CD4-positive, alpha-beta T cell treated with Interleukin-10 for 1 hour (primary cell): ENCODE data around the gene MRI1.
"Not testable (repeated sequence)": the region's sequence is repeated elsewhere in the genome, so short reads cannot be mapped to it uniquely, and the experiment has no call there.

Experiments used
- DNase-seq: peaks from one replicate; pipeline ENCODE4 v3.0.0-alpha.2; 2020

MRI1 gene

DNA sequence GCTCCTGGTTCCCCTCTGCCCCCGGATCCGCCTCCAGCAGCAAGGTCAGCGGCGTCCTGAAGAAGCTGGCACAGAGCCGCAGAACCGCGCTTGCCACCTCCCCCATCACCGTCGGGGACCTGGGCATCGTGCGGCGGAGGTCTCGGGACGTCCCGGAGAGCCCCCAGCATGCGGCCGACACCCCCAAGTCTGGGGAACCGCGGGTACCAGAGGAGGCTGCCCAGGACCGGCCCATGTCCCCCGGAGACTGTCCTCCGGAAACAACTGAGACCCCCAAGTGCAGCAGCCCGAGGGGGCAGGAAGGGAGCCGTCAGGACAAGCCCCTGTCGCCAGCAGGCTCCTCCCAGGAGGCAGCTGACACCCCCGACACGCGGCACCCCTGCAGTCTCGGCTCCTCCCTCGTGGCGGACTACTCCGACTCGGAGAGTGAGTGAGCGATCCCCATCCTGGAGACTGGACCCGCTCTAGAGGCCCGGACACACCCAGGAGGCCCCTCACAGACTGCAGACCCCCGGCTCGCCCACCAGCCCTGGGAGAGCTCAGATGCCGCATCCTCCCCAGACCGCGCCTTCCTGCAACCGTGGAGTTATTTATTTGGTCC, 1.6 kb upstream of the MRI1 start:
- DNase-seq, result no peak

DNA sequence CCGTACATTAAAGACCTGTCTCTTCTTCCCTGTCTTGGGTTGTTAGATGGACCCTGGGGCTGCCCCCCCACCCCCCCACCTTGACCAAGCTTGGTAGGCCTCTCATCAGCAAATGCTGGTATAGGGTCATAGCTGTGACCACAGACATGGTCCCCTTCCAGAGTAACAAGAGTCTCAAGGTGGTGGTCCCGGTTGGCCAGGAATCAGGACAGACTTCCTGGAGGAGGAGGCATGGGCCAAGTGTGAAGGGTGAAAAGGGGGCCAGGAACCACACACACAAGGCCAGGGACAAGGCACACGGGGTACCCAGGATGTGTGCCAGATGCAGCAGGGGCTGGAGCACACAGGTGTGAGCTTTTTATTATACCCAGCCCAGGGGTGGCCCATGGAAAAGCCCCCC, 1.1 kb upstream of the MRI1 start:
- no peak for DNase-seq

DNA sequence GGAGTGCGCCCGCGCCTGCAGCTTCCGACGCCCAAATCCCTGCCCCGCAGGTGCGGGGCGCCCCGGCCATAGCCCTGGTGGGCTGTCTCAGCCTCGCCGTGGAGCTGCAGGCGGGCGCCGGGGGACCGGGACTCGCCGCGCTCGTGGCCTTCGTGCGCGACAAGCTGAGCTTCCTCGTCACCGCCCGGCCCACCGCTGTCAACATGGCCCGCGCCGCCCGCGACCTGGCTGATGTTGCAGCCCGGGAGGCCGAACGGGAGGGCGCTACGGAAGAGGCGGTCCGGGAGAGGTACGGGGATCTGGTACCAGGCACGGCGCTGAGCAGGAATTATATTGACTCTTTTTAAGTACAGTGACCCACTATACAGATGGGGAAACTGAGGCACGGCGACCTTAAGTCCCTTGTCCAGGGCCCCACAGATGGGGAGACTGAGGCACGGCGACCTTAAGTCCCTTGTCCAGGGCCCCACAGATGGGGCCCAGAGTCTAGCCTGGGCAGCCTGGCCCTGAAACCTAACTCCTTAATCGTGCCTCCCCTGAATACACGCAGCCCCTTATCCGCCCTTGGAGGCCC, 586 bp downstream of the MRI1 start:
- DNase-seq, result peak; percentile 28

DNA sequence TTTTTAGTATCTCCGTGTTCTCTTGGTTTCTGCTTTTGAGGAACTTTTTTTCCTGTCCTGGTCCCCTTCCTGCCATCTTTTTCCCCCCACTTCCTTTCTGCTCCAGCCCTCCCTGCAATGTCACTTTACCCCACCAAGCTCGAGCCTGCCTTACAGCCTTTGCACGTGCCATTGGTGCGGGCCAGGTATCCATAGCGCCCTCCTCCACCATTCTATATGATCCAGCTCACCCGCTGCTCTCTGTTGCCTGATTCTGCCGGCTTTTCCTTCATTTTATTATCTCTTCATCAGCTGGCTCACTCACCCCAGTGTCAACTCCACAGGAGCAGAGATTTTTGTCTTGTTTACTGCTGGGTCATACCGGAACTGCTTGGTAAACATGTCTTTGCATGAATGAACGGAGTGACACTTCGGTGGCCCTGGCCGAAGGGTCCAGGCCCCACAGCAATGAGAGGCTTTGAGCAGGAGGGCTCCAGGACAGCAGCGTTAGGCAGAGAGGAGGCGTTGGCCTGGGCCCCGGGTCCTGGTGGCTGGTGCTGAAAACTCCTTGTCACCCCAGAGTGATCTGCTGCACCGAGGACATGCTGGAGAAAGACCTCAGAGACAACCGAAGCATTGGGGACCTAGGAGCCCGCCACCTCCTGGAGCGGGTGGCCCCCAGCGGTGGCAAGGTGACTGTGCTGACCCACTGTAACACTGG, 1.2 kb downstream of the MRI1 start:
- DNase-seq, result no peak

DNA sequence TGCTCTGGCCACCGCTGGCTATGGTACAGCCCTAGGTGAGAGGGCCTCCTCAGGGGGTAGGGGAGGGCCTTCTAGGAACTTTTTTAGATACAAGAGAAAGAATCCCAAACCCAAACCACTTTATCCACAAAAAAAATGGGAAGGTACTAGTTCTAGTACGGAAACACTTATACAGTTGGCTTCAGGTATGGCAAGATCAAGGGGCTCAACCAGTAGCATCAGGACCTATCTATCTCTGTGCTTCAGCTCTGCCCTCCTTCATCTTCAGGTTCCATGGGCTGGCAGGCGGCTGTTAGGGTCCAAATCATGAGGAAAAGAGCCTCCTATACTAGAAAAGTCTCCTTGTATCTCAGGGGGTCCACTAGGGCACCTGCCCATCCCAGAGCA, 1.8 kb downstream of the MRI1 start:
- no peak for DNase-seq

DNA sequence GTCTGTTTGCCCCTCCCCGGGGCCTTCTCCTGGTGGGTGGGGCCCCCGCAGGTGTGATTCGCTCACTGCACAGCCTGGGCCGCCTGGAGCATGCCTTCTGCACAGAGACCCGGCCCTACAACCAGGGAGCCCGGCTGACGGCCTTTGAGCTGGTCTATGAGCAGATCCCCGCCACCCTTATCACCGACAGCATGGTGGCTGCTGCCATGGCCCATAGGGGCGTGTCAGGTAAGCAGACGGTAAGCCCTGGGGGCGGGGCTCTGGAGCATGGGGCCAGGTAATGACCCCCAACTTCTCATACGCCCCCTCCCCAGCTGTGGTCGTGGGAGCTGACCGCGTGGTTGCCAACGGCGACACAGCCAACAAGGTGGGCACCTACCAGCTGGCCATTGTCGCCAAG, 4.2 kb downstream of the MRI1 start:
- no peak for DNase-seq

DNA sequence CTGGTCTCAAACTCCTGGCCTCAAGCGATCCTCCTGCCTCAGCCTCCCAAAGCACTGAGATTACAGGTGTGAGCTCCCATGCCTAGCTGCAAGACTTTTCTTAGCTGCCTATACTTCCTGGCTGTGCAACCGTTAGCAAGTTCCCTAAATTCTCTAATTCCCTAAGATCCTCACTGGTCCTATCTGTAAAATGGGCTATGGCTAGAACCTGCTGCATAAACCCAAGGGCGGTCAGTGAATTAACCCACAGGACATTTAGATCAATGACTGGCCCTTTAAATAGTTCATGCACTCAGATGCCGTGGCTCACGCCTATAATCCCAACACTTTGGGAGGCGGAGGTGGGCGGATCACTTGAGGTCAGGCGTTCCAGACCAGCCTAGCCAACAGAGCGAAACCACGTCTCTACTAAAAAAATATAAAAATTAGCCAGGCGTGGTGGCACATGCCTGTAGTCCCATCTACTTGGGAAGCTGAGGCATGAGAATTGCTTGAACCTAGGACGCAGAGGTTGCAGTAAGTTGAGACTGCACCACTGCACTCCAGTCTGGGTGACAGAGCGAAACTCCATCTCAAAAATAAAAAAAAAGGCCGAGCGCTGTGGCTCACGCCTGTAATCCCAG, 5.8 kb downstream of the MRI1 start:
- DNase-seq, result no peak

DNA sequence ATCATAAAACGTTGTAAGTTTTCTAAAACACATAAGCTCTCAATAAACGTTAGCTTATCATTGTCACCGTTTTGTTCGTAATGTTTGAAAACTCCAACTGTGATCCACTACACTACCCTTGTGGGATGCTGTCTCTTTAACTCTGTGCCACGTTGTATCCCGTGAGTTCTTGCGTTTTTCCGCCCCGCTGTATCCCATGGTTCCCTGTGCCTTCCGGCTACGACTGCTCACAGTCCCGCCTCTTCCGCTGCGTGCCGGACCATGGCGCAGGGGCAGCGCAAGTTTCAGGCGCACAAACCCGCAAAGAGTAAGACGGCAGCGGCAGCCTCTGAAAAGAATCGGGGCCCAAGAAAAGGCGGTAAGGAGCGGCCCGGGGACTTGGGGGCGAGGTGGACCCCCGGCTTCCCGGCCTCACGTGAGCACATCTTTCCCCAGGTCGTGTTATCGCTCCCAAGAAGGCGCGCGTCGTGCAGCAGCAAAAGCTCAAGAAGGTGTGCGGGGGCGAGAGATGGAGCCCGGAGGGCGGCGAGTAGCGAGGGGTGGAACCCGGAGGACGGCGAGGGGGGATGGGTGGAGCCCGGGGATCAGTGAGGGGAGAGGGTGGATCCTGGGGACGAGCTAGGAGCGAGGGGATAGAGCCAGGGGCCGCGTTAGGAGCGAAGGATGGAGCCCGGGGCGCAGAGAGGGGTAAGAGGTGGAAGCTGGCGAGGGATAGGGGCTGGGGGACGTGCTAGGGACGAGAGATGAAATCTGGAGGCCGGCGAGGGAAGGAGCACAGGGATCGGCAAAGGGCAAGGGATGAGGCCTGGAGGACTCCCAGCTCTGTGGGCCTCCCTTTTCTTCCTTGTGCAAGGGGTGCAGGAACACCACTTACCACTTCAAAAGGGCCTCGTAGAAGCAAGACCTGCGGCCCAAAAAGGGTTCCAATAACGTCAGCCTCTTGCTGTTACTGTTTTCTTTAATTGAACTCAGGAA, 10.2 kb downstream of the MRI1 start, which contains the start of gene C19orf53:
Gene C19orf53, plus strand, starts transcription at position 240 of the 975 bp plus-strand sequence. Its CDS starts 22 bp downstream, at position 262.
- peak; percentile 90 for DNase-seq

DNA sequence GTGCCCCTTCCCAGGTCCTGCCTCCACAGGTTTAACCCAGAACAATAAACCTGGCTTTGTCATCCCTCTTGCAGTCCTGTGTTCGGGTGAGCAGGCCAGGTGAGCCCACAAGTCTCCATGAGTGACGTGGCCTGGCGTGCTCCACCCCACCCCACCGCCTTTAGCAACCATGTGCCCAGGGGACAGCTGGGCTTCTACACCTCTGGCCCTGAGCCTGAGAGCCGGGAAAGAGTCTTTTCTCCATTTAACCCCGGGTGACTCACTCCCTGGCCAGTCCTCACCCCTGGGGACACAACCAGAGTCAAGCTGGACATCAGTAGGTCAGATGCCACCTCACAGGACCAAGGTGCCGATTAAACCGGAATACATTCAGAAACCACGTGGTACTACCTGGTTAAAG, 14.1 kb downstream of the MRI1 start:
- DNase-seq, result no peak

DNA sequence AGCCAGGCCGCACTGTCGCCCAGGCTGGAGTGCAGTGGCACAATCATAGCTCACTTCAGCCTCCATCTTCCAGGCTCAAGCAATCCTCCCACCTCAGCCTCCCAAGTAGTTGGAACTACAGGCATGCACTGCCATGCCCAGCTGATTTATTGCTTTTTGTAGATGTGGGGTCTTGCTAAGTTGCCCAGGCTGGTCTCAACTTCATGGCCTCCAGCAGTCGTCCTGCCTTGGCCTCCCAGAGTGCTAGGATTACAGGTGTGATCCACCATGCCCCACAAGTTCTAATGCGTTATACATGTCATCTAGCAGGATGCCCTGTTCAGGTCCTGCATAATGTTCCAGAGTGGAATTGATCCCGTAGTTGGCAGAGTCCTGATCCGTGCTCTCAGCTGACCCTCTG, 14.5 kb downstream of the MRI1 start:
- DNase-seq, result no peak

DNA sequence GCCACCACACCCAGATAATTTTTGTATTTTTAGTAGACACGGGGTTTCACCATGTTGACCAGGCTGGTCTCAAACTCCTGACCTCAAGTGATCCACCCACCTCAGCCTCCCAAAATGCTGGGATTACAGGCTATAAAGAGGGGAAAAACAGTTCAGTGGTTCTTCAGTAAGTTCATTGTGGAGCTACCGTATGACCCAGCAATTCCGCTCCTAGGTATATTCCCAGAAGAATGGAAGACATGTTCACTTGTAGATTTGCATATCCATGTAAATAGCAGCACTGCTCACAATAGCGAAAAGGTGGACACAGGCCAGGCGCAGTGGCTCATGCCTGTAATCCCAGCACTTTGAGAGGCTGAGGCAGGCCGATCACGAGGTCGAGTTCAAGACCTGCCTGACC, 15.5 kb downstream of the MRI1 start:
- DNase-seq, result not testable (repeated sequence)

DNA sequence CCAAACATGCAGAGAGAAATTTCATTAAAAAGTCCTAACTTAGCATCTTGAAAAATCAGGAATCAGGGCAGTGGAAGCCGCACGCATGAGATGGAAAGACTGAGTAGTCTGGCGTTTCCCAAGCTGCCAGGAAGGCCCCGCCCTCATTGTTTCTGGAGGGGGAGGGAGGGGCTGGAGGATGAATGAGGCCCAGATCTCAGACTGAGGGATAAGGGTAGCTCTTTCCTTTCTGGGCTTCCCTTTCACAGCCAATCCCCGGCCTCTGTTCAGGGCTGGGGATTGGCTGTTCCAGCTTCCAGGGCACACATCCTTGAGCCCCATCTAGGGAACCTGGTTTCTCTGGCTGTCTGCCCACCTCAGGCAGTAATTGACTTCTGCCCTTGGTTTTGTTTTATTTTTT, 17.2 kb downstream of the MRI1 start:
- DNase-seq, result no peak

DNA sequence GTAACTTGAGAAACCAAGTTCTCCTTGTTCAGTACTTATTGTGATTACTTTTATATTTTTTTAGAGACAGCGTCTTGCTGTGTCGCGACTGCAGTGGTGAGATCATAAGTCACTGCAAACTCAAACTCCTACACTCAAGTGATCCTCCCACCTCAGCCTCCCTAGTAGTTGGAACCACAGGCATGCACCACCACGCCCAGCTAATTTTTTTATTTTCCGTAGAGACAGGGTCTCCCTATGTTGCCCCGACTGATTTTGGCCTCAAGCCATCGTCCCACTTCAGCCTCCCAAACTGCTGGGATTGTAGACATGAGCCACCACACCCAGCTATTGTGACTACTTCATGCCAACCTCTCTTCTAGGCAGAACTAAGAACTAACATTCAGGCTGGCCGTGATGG, 18.2 kb downstream of the MRI1 start:
- no peak for DNase-seq

DNA sequence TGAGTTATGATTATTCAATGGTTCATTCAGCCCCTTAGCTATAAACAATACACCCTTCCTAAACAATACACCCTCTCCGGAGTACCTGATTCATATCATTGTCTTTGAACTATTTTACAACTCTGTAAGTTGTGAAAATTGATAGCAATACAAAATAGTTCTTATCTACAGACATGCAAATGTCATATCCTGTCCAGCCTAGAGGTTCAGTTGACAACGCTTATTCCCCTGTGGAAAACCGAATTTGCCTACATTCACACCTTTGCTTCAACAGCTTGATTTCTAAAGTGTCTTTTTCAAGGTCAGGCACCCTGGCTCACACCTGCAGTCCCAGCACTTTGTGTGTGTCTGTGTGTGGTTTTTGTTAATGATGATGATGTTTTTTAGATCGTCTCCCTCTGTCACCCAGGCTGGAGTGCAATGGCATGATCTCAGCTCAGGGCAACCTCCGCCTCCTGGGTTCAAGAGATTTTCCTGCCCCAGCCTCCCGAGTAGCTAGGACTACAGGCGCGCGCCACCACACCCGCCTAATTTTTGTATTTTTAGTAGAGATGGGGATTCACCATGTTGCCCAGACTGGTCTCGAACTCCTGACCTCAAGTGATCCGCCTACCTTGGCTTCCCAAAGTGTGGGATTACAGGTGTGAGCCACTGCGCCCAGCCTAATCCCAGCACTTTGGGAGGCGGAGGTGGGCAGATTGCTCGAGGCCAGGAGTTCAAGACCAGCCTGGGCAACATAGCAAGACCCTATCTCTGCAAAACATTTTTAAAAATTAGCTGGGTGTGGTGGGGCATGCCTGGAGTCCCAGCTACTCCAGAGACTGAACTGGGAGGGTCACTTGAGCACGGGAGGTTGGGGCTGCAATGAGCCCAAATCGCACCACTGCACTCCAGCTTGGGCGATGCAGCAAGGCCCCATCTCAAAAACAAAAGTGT, 19.5 kb downstream of the MRI1 start:
- no peak for DNase-seq

DNA sequence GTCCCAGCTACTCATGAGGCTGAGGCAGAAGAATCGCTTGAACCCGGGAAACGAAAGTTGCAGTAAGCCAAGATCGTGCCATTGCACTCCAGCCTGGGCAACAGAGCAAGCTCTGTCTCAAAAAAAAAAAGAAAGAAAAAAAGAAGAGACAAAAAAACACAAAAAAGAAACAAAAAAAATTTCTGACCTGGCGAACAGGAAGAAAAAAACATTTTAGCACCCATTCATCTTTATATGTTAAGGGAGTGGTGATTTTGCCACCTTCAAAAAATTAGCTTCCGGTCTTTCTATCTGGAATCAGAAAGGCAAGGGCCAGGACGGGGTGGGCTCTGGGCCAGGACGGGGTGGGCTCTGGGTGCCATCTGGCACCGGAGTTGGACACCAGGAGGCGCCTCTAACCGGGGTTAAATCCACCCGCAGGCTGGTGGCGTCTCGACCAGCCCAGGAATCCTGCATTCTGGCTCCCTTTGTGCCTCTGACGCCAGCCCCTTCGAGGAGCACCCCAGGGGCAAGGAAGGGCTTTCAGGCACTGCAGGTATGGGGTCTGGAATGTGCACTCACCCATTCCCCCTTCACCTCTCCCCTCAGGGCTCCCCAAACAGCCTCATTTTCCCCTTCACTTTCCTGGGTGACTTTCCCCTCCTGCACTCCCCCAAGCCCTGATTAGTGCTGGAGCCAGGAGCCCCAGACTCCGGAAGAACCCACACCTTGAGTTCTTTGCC, 20.6 kb downstream of the MRI1 start:
- DNase-seq, result peak; percentile 78

DNA sequence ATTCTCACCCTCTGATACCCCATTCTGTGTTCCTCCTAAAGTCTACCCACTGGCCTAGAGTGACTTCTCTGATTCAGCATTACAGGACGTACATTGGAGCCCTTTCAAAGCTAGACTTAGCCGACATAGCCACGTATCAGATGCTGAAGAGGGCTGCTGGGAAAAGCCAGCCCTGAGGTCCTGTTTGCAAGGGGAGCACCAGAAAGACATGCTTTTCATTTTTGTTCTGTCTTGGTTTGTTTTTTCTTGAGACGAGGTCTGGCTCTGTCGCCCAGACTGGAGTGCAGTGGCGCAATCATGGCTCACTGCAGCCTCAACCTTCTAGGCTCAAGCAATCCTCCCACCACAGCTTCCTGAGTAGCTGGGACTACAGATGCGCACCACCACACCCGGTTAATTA, 24.7 kb downstream of the MRI1 start:
- peak; percentile 61 for DNase-seq

DNA sequence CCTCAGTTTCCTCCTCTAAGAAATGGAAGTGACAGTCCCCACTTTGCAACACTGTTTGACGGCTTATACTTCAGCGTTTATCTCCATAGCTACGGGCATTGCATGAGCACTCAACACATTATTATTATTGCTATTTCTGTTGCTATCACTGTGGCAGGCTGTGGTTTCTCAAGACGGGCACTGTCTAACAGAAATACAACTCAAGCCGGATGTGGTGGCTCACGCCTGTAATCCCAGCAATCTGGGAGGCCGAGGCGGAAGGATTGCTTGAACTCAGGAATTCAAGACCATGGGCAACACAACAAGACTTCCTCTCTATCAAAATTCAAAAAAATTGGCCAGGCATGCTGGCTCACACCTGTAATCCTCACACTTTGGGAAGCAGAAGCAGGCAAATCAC, 26.0 kb downstream of the MRI1 start:
- peak; percentile 76 for DNase-seq

DNA sequence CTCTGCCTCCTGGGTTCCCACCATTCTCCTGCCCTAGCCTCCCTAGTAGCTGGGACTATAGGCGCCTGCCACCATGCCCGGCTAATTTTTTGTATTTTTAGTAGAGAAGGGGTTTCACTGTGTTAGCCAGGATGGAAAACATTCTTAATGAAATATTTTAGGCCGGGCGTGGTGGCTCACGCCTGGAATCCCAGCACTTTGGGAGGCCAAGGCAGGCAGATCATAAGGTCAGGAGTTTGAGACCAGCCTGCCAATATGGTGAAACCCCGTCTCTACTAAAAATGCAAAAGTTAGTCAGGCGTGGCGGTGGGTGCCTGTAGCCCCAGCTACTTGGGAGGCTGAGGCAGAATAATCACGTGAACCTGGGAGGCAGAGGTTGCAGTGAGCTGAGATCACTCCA, 29.0 kb downstream of the MRI1 start:
- DNase-seq, result not testable (repeated sequence)

DNA sequence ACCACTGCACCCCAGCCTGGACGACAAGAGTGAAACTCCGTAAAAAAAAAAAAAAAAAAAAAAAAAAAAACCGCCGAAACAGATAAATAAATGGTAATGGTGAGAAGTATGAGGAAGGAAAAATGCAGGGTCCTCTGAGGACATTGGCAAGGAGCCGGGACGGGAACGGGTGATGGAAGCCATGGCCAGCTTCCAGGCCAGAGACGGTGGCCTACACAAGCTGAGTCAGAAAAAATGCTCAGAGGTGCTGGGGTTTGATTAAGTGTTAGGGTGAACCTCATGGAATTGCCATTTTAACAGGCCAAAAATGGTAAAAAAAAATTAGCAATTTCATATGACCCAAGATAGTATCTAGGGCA, 30.1 kb downstream of the MRI1 start:
- no peak for DNase-seq

DNA sequence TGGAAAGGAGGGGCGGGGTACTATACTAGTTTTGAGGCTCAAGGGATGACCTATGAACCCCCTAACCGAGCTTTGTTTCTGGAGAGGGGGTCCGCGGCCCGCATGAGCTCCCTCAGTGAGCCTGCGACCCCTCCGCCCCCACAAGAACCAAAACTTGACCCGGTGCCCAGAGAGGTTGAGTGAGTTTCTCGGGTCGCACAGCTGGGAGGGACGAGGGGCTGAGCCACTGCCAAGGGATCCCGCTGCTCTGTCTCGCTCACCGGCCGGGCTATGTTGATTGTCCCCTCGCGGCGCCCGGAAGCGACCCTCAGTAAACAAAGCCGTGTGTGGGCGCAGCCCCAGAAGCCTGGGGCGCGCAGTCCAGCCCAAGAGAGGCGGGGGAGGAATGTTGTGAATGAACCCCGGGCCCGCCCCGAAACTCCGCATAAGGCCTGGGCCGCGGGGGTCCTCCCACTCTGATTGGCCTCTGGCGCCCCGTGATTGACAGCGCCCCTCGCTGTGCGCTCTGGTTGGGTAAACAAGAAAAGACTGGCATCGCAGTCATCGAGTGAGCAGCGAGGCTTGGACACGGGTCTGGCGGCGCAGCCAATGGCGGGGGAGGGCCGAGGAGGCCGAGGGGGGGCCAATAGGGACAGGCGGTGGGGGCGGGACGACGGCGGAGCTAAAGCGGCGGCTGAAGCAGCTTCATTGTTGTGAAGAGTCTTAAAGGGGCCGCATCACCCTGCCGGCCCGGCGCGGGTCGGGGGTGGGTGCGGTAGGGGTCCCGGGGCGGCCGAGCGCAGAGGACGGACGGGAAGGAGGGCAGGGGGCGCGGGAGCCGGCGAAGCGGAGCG, 30.7 kb downstream of the MRI1 start, which contains the start of gene ZSWIM4:
Gene ZSWIM4, plus strand, starts transcription at position 687 of the 833 bp plus-strand sequence. CDS start 206 bp downstream, outside the sequence.
- peak; percentile 97 for DNase-seq
